Measurements from ENCODE around the gene GRK1.

The GRK1 gene

DNA sequence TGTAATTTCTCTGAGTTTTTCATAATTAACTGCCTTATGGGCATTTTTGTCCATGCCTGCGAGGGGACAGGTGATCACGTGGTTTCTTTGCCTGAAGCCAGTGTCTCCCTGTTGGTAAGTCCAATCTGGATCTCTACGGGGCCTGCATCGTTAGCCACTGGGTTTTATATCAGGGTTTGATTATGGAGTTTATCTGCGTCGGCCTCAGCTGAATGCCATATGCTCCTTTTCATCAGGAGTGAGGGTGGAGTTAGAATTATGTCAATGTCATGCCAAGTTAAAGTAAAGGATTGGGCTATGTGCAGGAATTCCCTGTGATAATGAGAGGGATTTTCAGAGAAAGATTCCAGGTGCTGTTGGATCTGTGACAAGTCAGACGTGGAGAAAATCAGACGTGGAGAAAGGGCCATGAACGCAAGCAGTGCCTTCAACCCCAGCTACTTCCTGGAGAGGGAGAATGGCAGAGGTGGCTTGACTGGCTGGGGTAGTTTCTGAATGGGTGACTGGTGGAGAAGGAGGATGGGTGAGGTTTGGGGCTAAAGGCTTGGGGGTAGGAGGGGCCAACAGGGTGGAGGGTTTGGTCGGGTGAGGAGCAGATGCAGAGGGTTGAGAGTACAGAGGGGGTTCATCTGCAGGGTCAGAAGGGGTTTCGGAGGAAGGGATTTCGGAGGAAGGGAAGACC is 116.3 kb downstream of the GRK1 start:
- no peak for DNase-seq

DNA sequence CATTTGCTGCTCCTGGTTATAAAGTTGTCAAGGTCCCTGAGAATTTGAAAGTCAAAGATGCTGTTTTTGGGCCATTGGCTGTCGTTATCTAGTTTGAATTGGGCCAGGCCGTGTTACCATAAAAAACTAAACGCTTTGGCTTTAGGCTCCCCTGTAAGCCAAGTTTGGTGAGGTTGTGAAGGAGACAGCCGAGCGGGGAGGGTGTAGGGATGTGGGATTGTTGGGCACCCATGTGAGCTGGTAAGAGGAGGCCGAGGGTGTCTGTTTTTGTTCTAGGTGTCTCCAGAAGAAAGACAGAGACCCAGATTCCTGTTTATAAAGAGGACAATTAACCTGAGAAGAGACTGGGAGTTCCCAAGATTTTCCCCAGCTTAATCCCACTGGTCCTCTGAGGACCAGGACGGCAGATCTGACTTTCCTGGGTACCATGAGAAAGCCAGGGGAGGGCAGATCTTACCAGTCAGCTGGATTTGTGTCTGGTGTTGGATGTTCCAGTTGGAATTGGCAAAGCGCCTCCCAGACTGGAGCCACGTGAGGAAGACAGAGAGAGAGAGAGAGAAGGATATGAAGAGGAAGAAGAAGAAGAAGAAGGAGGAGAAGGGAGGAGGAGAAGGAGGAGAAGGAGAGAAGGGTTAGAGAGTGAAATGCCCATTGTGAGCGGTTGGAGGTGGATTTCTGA is 117.1 kb downstream of the GRK1 start:
- DNase-seq, result no peak

DNA sequence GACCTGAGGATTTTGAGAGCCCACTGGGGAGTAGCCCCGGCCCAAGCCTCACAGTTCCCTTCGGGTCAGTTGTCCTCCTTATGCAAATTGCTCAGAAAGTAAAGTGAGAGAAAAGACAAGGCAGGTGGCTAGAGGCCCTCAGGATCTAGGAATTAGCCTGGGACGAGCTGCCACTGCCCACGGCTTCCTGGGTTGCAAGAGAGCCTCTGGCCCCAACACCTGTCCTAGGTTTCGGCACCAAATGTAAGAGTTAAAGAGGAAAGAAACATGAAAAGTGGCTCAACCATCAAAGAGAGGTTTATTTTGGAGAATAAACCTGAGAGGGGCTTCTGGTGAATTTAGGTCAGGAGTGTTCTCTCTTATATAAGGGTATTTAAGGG is 117.6 kb downstream of the GRK1 start:
- no peak for DNase-seq

DNA sequence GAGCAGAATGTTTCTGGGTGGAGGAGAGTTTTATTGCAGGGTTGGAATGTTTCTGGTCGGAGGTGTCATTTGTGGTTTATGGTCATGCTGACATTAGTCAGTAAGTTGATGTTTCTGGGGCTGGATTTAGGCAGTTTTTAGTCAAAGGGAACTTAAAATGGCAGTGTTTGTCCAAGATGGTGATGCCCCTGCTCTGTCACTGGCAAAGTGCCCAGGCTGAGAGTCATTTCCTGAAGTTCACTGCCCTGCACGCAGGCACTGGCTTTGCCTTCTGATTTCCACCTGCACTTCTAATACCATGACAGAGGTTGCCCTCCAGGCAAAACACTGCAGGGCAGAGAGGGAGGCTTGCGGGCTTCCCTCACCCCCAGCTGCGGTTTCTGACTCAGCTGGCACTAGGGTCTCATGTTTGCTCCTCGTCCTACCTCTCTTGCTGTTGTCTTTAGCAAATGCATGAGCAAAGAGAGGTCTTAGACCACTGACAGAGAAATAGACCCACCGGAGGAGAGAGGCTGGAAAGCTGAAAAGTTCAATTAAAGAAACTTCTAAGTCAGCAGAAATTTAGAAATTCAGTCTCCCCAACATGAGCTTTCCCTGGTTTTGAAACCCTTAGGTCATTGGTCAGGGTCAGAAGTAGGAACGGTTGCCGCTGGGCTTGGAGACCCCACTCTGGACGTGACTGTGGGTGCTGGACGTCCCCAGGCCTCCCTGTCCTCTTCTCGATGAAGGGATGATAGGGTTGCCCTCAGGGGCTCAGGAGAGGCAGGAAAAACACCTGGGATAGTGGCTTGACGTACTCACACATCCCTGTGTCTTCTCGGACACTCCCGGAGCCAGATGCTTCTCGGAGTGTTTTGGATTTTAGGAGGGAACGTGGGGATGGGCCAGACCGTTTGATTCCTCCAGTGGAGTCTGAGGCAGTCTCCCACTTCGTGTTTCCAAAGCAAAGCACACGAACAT is 118.3 kb downstream of the GRK1 start:
- no peak for DNase-seq

DNA sequence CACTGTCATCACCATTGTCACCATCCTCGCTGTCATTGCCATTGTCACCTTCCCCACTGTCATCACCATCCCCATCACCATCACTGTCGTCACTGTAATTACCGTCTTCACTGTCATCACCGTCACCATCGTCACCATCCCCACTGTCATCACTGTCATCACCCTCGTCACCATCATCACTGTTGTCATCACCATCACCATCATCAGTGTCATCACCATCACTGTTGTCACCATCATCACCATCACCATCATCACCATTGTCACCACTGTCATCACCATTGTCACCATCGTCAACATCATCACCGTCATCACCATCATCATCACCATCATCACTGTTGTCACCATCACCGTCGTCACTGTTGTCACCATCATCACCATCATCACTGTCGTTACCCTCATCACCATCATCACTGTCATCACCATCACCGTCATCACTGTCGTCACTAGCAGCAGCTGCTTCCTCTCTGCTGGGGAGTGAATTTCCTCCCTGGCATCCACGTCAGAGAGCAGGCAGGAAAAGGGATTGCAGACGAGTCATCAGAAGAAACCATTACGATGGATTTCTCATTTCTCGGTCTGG is 119.3 kb downstream of the GRK1 start:
- DNase-seq, result no peak

All from NCI-H187 treated with DMSO at 0.1 percent for 48 hours (cell line).